HepG2 (cell line): Measurements from ENCODE around the gene GRB2. TPM values are rescaled to one million over a fixed set of nuclear protein-coding genes. Genes with fewer than 3 reads are reported as not detected.

Experiments
- ATF5 ChIP-seq: sonication (generic); formaldehyde crosslinking; IDR thresholded peaks from 2 replicates; pipeline ENCODE4 v1.4.0; 2020; ENCODE audit warnings: mild to moderate bottlenecking, low read depth, missing genetic modification reagents
- BHLHE40 ChIP-seq: IDR thresholded peaks from 2 replicates; pipeline ENCODE4 v1.6.1; 2011; ENCODE audit warnings: low read length, improper control_type of control experiment
- FOXJ3 ChIP-seq: sonication (generic); formaldehyde crosslinking; IDR thresholded peaks from 2 replicates; pipeline ENCODE4 v1.4.0; 2020; ENCODE audit warnings: missing genetic modification reagents, mild to moderate bottlenecking, borderline replicate concordance
- GZF1 ChIP-seq: sonication (generic); formaldehyde crosslinking; IDR thresholded peaks from 2 replicates; pipeline ENCODE4 v1.5.1; 2020; ENCODE audit warnings: mild to moderate bottlenecking, missing genetic modification reagents
- KDM3A ChIP-seq: IDR thresholded peaks from 2 replicates; pipeline ENCODE4 v1.6.1; 2018; ENCODE audit warnings: low read depth, missing compliant biosample characterization
- KLF16 ChIP-seq, 2 experiments: sonication (generic) in 1 of 2; formaldehyde crosslinking in 1 of 2; IDR thresholded peaks; 2 replicates each; pipeline versions ENCODE4 v1.6.1 to v1.8.0; 2016 to 2023; ENCODE audit warnings: missing genetic modification reagents in 2 of 2, missing compliant biosample characterization in 1 of 2
- REL ChIP-seq: sonication (generic); formaldehyde crosslinking; conservative IDR thresholded peaks from 2 replicates; pipeline ENCODE4 v1.8.0; 2022; ENCODE audit warnings: mild to moderate bottlenecking, missing genetic modification reagents, moderate library complexity
- SOX13 ChIP-seq, 3 experiments: fragments of 450-650 bp in 1 of 3; sonication (generic) in 1 of 3; formaldehyde crosslinking in 1 of 3; IDR thresholded peaks in 2 of 3; conservative IDR thresholded peaks in 1 of 3; 2 replicates each; pipeline versions ENCODE4 v1.5.0 to v1.6.1; 2016 to 2020; ENCODE audit warnings: antibody characterized with exemption in 1 of 3, mild to moderate bottlenecking in 1 of 3, missing compliant biosample characterization in 1 of 3, missing genetic modification reagents in 1 of 3, moderate library complexity in 1 of 3
- WIZ ChIP-seq: sonication (generic); formaldehyde crosslinking; IDR thresholded peaks from 2 replicates; pipeline ENCODE4 v1.5.1; 2020; ENCODE audit warnings: mild to moderate bottlenecking, missing genetic modification reagents
- YEATS4 ChIP-seq: sonication (generic); formaldehyde crosslinking; IDR thresholded peaks from 2 replicates; pipeline ENCODE4 v1.4.0; 2020; ENCODE audit warnings: missing genetic modification reagents, borderline replicate concordance
- ZNF451 ChIP-seq: sonication (generic); formaldehyde crosslinking; IDR thresholded peaks from 2 replicates; pipeline ENCODE4 v1.5.0; 2020; ENCODE audit warnings: mild to moderate bottlenecking, missing genetic modification reagents
- ZNF510 ChIP-seq: sonication (generic); formaldehyde crosslinking; IDR thresholded peaks from 2 replicates; pipeline ENCODE4 v1.4.0; 2020; ENCODE audit warnings: low read depth, mild to moderate bottlenecking, missing genetic modification reagents
- ZNF816 ChIP-seq: sonication (generic); formaldehyde crosslinking; IDR thresholded peaks from 2 replicates; pipeline ENCODE4 v1.8.0; 2022; ENCODE audit warnings: missing genetic modification reagents, mild to moderate bottlenecking, borderline replicate concordance
- polyA plus RNA-seq, 8 experiments: library from polyadenylated mRNA; depleted of rRNA in 3 of 8; stranded (reverse) in 7 of 8; unstranded in 1 of 8; fragments of >200 nt; fragmentation: Illumina TruSeq in 4 of 8; extraction: Trizol in 4 of 8; gene quantifications; 2 replicates each; pipeline versions ENCODE4 v1.2.1 to v1.2.3, GENCODE V29; 2011 to 2016; ENCODE audit warnings: low read depth in 4 of 8, missing spikeins in 1 of 8, mixed read lengths in 1 of 8; ENCODE audit not compliant: insufficient read depth in 1 of 8
- total RNA-seq, 5 experiments: library from RNA; depleted of rRNA; stranded (reverse); fragments of >200 nt; fragmentation: Illumina TruSeq; extraction: Trizol; gene quantifications; 2 replicates each; pipeline ENCODE4 v1.2.3, GENCODE V29; 2016; ENCODE audit warnings: low read depth in 1 of 5
- TF ChIP-seq, protein P1 (sequence below): sonication (generic); formaldehyde crosslinking; IDR thresholded peaks from 2 replicates; pipeline ENCODE4 v1.4.0; 2020; ENCODE audit warnings: mild to moderate bottlenecking, missing genetic modification reagents
- TF ChIP-seq, protein P2 (sequence below): sonication (generic); formaldehyde crosslinking; IDR thresholded peaks from 2 replicates; pipeline ENCODE4 v1.8.1; 2023; ENCODE audit warnings: mild to moderate bottlenecking, moderate library complexity, missing genetic modification reagents
- TF ChIP-seq, protein P3 (sequence below): sonication (generic); formaldehyde crosslinking; IDR thresholded peaks from 2 replicates; pipeline ENCODE4 v1.4.0; 2020; ENCODE audit warnings: missing genetic modification reagents, mild to moderate bottlenecking, borderline replicate concordance

GRB2 gene
- total and polyA plus RNA-seq, 2 of the 13 experiments (the other 11 are each of a cell fraction or from before 2014, with no cell fraction given) = 84.6 to 92.3 TPM

GRCh38 chr17:75405365-75406221, at the start of gene GRB2 (continued):
- TF ChIP-seq, protein P1, sequence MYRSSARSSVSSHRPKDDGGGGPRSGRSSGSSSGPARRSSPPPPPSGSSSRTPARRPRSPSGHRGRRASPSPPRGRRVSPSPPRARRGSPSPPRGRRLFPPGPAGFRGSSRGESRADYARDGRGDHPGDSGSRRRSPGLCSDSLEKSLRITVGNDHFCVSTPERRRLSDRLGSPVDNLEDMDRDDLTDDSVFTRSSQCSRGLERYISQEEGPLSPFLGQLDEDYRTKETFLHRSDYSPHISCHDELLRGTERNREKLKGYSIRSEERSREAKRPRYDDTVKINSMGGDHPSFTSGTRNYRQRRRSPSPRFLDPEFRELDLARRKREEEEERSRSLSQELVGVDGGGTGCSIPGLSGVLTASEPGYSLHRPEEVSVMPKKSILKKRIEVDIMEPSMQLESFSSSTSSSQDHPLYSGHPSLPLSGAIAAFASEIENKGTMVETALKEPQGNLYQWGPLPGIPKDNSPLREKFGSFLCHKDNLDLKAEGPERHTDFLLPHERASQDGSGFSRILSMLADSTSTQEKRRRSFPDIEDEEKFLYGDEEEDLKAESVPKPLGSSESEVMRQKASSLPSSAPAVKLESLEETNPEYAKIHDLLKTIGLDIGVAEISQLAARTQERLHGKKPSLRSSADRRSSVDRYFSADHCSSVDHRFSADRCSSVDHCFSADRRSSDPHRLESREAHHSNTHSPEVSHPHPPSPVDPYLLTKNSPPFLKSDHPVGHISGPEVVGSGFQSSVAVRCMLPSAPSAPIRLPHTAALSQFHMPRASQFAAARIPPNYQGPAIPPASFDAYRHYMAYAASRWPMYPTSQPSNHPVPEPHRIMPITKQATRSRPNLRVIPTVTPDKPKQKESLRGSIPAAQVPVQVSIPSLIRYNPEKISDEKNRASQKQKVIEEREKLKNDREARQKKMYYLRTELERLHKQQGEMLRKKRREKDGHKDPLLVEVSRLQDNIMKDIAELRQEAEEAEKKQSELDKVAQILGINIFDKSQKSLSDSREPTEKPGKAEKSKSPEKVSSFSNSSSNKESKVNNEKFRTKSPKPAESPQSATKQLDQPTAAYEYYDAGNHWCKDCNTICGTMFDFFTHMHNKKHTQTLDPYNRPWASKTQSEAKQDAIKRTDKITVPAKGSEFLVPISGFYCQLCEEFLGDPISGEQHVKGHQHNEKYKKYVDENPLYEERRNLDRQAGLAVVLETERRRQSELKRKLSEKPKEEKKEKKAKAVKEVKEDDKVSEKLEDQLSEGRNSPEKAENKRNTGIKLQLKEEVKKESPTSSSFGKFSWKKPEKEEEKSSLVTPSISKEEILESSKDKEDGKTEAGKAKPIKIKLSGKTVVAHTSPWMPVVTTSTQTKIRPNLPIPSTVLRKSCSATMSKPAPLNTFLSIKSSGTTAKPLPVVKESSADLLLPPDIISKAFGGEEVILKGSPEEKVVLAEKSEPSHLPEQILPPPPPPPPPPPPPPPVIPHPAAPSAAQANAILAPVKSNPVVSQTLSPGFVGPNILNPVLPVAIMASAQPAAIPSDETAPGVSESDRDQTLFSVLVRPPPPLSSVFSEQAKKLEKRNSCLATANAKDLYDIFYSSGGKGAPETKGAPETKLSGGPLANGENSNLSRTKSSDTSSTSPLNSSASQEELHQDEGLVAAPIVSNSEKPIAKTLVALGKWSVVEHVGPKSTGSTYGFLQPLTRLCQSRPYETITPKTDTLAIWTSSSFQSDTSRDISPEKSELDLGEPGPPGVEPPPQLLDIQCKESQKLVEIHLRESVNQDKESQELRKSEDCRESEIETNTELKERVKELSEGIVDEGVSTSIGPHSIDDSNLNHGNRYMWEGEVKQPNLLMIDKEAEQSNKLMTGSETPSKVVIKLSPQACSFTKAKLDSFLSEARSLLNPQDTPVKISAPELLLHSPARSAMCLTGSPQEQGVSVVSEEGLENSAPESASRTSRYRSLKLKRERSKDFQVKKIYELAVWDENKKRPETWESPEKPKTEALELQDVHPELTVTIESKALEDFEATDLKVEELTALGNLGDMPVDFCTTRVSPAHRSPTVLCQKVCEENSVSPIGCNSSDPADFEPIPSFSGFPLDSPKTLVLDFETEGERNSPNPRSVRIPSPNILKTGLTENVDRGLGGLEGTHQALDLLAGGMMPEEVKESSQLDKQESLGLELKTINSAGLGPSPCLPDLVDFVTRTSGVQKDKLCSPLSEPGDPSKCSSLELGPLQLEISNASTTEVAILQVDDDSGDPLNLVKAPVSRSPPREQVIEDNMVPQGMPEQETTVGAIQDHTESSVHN (CRISPR knock-in tag) = 0 out of 2 replicates have a peak, but pooled peaks have one; percentile 23
- peak; percentile 58; the same call in 1 of the 2 replicates for TF ChIP-seq FOXJ3
- TF ChIP-seq, protein P2, sequence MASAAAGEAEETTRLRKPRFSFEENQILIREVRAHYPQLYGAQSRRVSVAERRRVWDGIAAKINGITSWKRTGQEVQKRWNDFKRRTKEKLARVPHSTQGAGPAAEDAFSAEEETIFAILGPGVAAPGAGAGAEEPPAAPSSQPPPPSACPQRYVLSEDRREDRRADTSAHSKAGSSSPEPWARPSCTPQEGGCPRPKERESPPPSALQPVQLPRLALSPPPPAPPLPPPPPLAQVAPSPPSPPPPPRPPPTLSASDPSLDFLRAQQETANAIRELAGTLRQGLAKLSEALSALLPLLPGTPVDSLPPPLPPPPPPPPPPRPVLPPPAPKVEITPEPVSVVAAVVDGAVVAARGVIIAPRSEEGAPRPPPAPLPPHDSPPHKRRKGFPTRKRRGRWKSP (CRISPR knock-in tag) = peak; percentile 77
- no peak for TF ChIP-seq REL
- TF ChIP-seq GZF1 = peak; percentile 74; the same call in 1 of the 2 replicates
- TF ChIP-seq KLF16 (CRISPR knock-in tag; IDR thresholded peaks at IDR 0.05) = peak in 1 of 2 experiments; percentile 84; a peak in 2 of 4 replicates
- TF ChIP-seq ATF5 (CRISPR knock-in tag) = peak; percentile 95
- TF ChIP-seq ZNF451 (CRISPR knock-in tag) = peak; percentile 69; the same call in 1 of the 2 replicates
- 0 out of 2 replicates have a peak, but pooled peaks have one; percentile 29 for TF ChIP-seq ZNF816
- TF ChIP-seq WIZ (CRISPR knock-in tag) = peak; percentile 91
- peak; percentile 13; the same call in 1 of the 2 replicates for TF ChIP-seq BHLHE40
- TF ChIP-seq, protein P3, sequence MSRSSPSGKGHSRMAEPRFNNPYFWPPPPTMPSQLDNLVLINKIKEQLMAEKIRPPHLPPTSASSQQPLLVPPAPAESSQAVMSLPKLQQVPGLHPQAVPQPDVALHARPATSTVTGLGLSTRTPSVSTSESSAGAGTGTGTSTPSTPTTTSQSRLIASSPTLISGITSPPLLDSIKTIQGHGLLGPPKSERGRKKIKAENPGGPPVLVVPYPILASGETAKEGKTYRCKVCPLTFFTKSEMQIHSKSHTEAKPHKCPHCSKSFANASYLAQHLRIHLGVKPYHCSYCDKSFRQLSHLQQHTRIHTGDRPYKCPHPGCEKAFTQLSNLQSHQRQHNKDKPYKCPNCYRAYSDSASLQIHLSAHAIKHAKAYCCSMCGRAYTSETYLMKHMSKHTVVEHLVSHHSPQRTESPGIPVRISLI (CRISPR knock-in tag) = peak; percentile 21; the same call in 1 of the 2 replicates
- TF ChIP-seq YEATS4 = peak; percentile 86
- no peak for TF ChIP-seq ZNF510 (CRISPR knock-in tag)
- no peak for TF ChIP-seq SOX13 (IDR thresholded peaks at IDR 0.05)
- 0 out of 4 replicates have a peak, but pooled peaks of 1 of the 2 experiments have one; percentile 14 for TF ChIP-seq SOX13 (CRISPR knock-in tag; conservative IDR thresholded peaks at IDR 0.05 in 1 of 2, IDR thresholded peaks at IDR 0.05 in 1 of 2)
- TF ChIP-seq KDM3A (CRISPR knock-in tag) = peak; percentile 74
